GM12878 (cell line): ENCODE data around the gene GLIPR2. TPM values are rescaled to one million over a fixed set of nuclear protein-coding genes. Genes with fewer than 3 reads are reported as not detected.

Source experiments
- ATAC-seq: fragments of 200-7000 bp; cut with Tn5 transposase; 3 replicates; pipeline ENCODE4 v1.9.1; 2020; ENCODE audit warnings: mild to moderate bottlenecking, moderate library complexity
- BruUV-seq: library from RNA; stranded (reverse); fragments of 400-500 nt; replicated peaks from 2 replicates; lab custom pipeline; 2021; lab: Mats Ljungman, UMichigan
- CTCF ChIA-PET: fragments of 300-600 bp; sonication (Branson Sonifier 250); formaldehyde crosslinking; extraction: SDS; loops from one replicate; lab custom pipeline; 2021; ENCODE audit warnings: inconsistent platforms; lab: Yijun Ruan, JAX
- POLR2A ChIA-PET: fragments of 350-600 bp; formaldehyde crosslinking; extraction: SDS; loops from one replicate; lab custom pipeline; 2021; ENCODE audit warnings: inconsistent platforms; lab: Charles Lee
- RAD21 ChIA-PET: fragments of 300-600 bp; sonication (Branson Sonifier 250); formaldehyde crosslinking; loops from one replicate; lab custom pipeline; 2023; ENCODE audit warnings: antibody characterized with exemption; ENCODE audit not compliant: unreplicated experiment; lab: Charles Lee
- SMC1A ChIA-PET: fragments of 300-600 bp; sonication (Branson Sonifier 250); formaldehyde crosslinking; loops from one replicate; lab custom pipeline; 2023; ENCODE audit not compliant: unreplicated experiment, uncharacterized antibody; lab: Charles Lee
- DNase-seq: peaks from one replicate; pipeline ENCODE4 v3.0.0-alpha.2; 2011; ENCODE audit warnings: low read depth, low spot score
- FAIRE-seq: peaks from 3 replicates; lab custom pipeline; 2011; peaks lifted over from hg19 to GRCh38; lab: Jason Lieb, UNC
- H2AFZ ChIP-seq: 2 replicates; pipeline ENCODE4 v1.6.0; 2011; ENCODE audit warnings: low read depth, low read length, control low read depth; ENCODE audit not compliant: control insufficient read depth
- H3K27ac ChIP-seq: 2 replicates; pipeline ENCODE4 v1.5.1; 2011; ENCODE audit warnings: control low read depth; ENCODE audit not compliant: control insufficient read depth, insufficient read depth
- H3K27me3 ChIP-seq, 2 experiments: replicated peaks in 1 of 2; 2 replicates each; pipeline versions ENCODE4 v1.6.0 to v1.6.1; 2011; ENCODE audit warnings: low read length in 1 of 2; ENCODE audit not compliant: control insufficient read depth in 2 of 2, insufficient read depth in 2 of 2
- H3K36me3 ChIP-seq, 2 experiments: 2 replicates each; pipeline ENCODE4 v1.5.1; 2011; ENCODE audit warnings: low read length in 1 of 2; ENCODE audit not compliant: control insufficient read depth in 2 of 2, insufficient read depth in 2 of 2
- H3K4me1 ChIP-seq: 2 replicates; pipeline ENCODE4 v1.6.1; 2011; ENCODE audit warnings: mild to moderate bottlenecking, low read length, moderate library complexity, mixed read lengths; ENCODE audit not compliant: control insufficient read depth, insufficient read depth
- H3K4me2 ChIP-seq: 2 replicates; pipeline ENCODE4 v1.6.0; 2011; ENCODE audit warnings: control low read depth; ENCODE audit not compliant: control insufficient read depth, insufficient read depth
- H3K4me3 ChIP-seq: fragments of 200-600 bp; sonication (generic); 2 replicates; pipeline ENCODE4 v1.5.1; 2016
- H3K79me2 ChIP-seq: 2 replicates; pipeline ENCODE4 v1.6.0; 2011; ENCODE audit warnings: low read length; ENCODE audit not compliant: control insufficient read depth, insufficient read depth
- H3K9ac ChIP-seq: 2 replicates; pipeline ENCODE4 v1.8.0; 2011; ENCODE audit warnings: low read length, control low read depth, mixed read lengths; ENCODE audit not compliant: control insufficient read depth, insufficient read depth
- H3K9me3 ChIP-seq: replicated peaks from 3 replicates; pipeline ENCODE4 v1.5.1; 2011; ENCODE audit warnings: mild to moderate bottlenecking, low read length; ENCODE audit not compliant: control insufficient read depth, insufficient read depth
- H4K20me1 ChIP-seq: 2 replicates; pipeline ENCODE4 v1.6.0; 2011; ENCODE audit not compliant: control insufficient read depth, insufficient read depth
- GABPA ChIP-seq: IDR thresholded peaks from 2 replicates; pipeline ENCODE4 v1.6.1; 2014; ENCODE audit warnings: antibody characterized with exemption, low read depth, mild to moderate bottlenecking, inconsistent platforms
- GATAD2B ChIP-seq: fragments of 450-650 bp; conservative IDR thresholded peaks from 2 replicates; pipeline ENCODE4 v1.6.1; 2017; ENCODE audit warnings: low read depth, mild to moderate bottlenecking, moderate library complexity
- IKZF1 ChIP-seq: fragments of 450-650 bp; conservative IDR thresholded peaks from 2 replicates; pipeline ENCODE4 v1.6.1; 2017; ENCODE audit warnings: antibody characterized with exemption, mild to moderate bottlenecking
- KLF5 ChIP-seq: fragments of 450-650 bp; IDR thresholded peaks from 2 replicates; pipeline ENCODE4 v1.6.1; 2014; ENCODE audit warnings: mild to moderate bottlenecking; ENCODE audit not compliant: partially characterized antibody
- NFYA ChIP-seq: IDR thresholded peaks from 2 replicates; pipeline ENCODE4 v1.6.1; 2011; ENCODE audit warnings: low read depth, mild to moderate bottlenecking, low read length, improper control_type of control experiment, borderline replicate concordance
- NFYB ChIP-seq: IDR thresholded peaks from 2 replicates; pipeline ENCODE4 v1.6.1; 2011; ENCODE audit warnings: low read depth, mild to moderate bottlenecking, low read length, improper control_type of control experiment, moderate library complexity; ENCODE audit not compliant: insufficient read depth
- SMAD5 ChIP-seq: IDR thresholded peaks from 2 replicates; pipeline ENCODE4 v1.6.1; 2016; ENCODE audit warnings: antibody characterized with exemption, low read depth
- SMARCA5 ChIP-seq: fragments of 450-650 bp; IDR thresholded peaks from 2 replicates; pipeline ENCODE4 v1.6.1; 2017; ENCODE audit warnings: mild to moderate bottlenecking
- STAT1 ChIP-seq: fragments of 450-650 bp; conservative IDR thresholded peaks from 2 replicates; pipeline ENCODE4 v1.6.1; 2014; ENCODE audit warnings: antibody characterized with exemption, mild to moderate bottlenecking
- WRNIP1 ChIP-seq: IDR thresholded peaks from 2 replicates; pipeline ENCODE4 v1.6.1; 2011; ENCODE audit warnings: low read depth, low read length, improper control_type of control experiment, borderline replicate concordance
- ZZZ3 ChIP-seq: IDR thresholded peaks from 2 replicates; pipeline ENCODE4 v1.6.1; 2011; ENCODE audit warnings: low read depth; ENCODE audit not compliant: control insufficient read depth, insufficient read length
- WGBS: methylation state at CpG from one replicate; pipeline ENCODE4 v1.1.6; 2016; ENCODE audit warnings: low lambda C conversion rate; ENCODE audit not compliant: insufficient replicate concordance, insufficient coverage; ENCODE audit errors: missing lambda C conversion rate; 5-methylcytosine and 5-hydroxymethylcytosine counted together
- in situ Hi-C: fragments of 300-500 bp; cut with MboI; formaldehyde crosslinking; loops from 9 replicates; pipeline ENCODE4 v1.14.3; 2018; ENCODE audit warnings: mixed read lengths
- intact Hi-C: fragments of 100-400 bp; cut with micrococcal nuclease; formaldehyde crosslinking; loops from one replicate; pipeline ENCODE4 v1.14.2; 2022; ENCODE audit not compliant: unreplicated experiment
- polyA plus RNA-seq, 11 experiments: library from polyadenylated mRNA; depleted of rRNA in 4 of 11; unstranded in 6 of 11; stranded (reverse) in 5 of 11; fragments of >200 nt; fragmentation: Nextera tagmentation in 4 of 11; fragmentation: Illumina TruSeq in 1 of 11; extraction: Ambion mirVana in 4 of 11; extraction: Trizol in 1 of 11; gene quantifications; 1 replicate in 1 of 11; 2 replicates in 10 of 11; pipeline versions ENCODE4 v1.2.1 to v1.2.3, GENCODE V29; 2011 to 2016; ENCODE audit warnings: inconsistent platforms in 2 of 11, missing spikeins in 2 of 11, low read depth in 1 of 11
- total RNA-seq, 4 experiments: library from RNA; depleted of rRNA in 3 of 4; stranded (reverse); fragments of >200 nt in 3 of 4; fragmentation: Illumina TruSeq in 1 of 4; extraction: Trizol in 1 of 4; gene quantifications; 2 replicates each; pipeline versions ENCODE4 v1.2.1 to v1.2.3, GENCODE V29; 2013 to 2021
- TF ChIP-seq, protein P1 (sequence below): IDR thresholded peaks from 2 replicates; pipeline ENCODE4 v1.6.1; 2012; ENCODE audit warnings: low read depth, low read length, improper control_type of control experiment

GLIPR2 gene
- total and polyA plus RNA-seq, 10 of the 15 experiments (the other 5 are each of a cell fraction or from before 2014, with no cell fraction given), result 0.41 to 3.5 (median 2.2) TPM

DNA sequence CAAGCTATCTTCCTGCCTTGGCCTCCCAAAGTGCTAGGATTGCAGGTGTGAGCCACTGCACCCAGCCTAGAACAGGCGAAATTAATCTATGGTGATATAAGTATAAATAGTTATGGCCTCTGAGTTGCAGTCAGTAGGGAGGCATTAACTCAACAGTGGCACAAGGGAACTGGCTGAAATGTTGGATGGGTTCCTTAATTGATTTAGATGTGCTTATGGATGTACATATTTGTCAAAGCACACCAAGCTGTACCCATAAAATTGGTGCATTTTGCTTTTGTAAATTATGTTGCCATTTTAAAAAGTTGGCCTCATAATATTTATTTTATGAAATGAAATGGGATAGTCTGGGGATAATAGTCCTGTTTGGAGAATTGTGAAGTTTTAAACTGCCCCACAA, 36.8 kb upstream of the GLIPR2 start:
- BruUV-seq, result no TSS peak
- Histone ChIP-seq H4K20me1 (no peaks in the 10 kb centered on the region), H3K9me3 (no peaks in the 10 kb centered on the region), H3K79me2 (no peaks in the 10 kb centered on the region), H3K4me3 (no peak overlapping the region), H2AFZ (no peak overlapping the region), H3K27ac (no peak overlapping the region), H3K4me1 (no peaks in the 10 kb centered on the region), H3K27me3 (no peaks in the 10 kb centered on the region; a peak in 1 of 4 replicates), H3K4me2 (no peak overlapping the region), H3K9ac (no peak overlapping the region), H3K36me3 (no peaks in the 10 kb centered on the region)
- 0% methylated on average over 1 of the region's 1 CpG for WGBS
- POLR2A ChIA-PET, result no interaction called here
- no peak for DNase-seq
- CTCF ChIA-PET, result interaction anchor here (1.3 to 8.4 kb wide), 8 partner anchors 16 to 630 kb away, joined by 3 to 258 read pairs (median 7); partner anchors contain the start of genes CCIN and CLTA
- FAIRE-seq, result no peak
- SMC1A ChIA-PET, result interaction anchor here (0.6 to 7.4 kb wide), 3 partner anchors 62 to 92 kb away, joined by 3 to 134 read pairs (median 3); partner anchors contain the start of gene CCIN
- in situ Hi-C loops, result loop anchor here (5.0 kb wide), 1 partner anchor 68 kb away; the partner anchor contains the start of gene CCIN
- intact Hi-C loops, result loop anchor here (5.0 kb wide), 1 partner anchor 228 kb away; no protein-coding TSS in a partner anchor
- no peak for ATAC-seq
- RAD21 ChIA-PET, result interaction anchor here (7.7 kb wide), 1 partner anchor 66 kb away, joined by 105 read pairs; the partner anchor contains the start of gene CCIN
- TF ChIP-seq WRNIP1, result no peak
- TF ChIP-seq STAT1, result no peak
- TF ChIP-seq, protein P1, sequence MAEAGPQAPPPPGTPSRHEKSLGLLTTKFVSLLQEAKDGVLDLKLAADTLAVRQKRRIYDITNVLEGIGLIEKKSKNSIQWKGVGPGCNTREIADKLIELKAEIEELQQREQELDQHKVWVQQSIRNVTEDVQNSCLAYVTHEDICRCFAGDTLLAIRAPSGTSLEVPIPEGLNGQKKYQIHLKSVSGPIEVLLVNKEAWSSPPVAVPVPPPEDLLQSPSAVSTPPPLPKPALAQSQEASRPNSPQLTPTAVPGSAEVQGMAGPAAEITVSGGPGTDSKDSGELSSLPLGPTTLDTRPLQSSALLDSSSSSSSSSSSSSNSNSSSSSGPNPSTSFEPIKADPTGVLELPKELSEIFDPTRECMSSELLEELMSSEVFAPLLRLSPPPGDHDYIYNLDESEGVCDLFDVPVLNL, result no peak
- TF ChIP-seq KLF5, result no peak
- TF ChIP-seq, all 136 proteins: peak for 0

DNA sequence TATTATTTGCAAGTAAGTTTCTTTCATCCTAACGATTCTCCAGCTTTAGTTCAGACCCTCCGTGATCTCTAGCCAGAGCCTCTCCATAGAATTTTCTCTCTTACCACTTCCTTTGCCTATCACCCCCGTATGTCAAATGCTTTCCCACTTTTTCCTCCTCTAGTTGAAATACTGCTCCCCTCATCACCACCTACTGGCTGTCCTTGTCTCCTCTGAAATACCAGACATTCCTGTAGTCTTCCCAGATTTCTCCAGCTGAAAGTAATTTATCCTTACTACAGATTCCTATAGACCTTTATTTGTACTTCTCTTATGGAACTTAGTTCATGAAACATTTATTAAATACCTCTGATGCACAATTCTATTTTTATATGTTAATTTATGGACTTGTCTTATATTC, 36.0 kb upstream of the GLIPR2 start:
- ChIA-PET POLR2A (interaction anchor here (0.6 kb wide), 1 partner anchor 632 kb away, joined by 3 read pairs; no protein-coding TSS in a partner anchor), SMC1A (interaction anchor here (1.2 to 7.4 kb wide), 3 partner anchors 14 to 93 kb away, joined by 3 to 134 read pairs (median 4); partner anchors contain the start of gene CCIN), CTCF (interaction anchor here (1.2 to 8.4 kb wide), 10 partner anchors 8 to 629 kb away, joined by 3 to 258 read pairs (median 7); partner anchors contain the start of genes CCIN and CLTA), RAD21 (interaction anchor here (1.5 to 7.7 kb wide), 2 partner anchors 65 to 90 kb away, joined by 3 to 105 read pairs; partner anchors contain the start of genes CCIN and CLTA)
- no TSS peak for BruUV-seq
- Histone ChIP-seq H2AFZ (no peak overlapping the region), H3K27me3 (no peaks in the 10 kb centered on the region; a peak in 1 of 4 replicates), H3K9ac (no peak overlapping the region), H3K36me3 (no peaks in the 10 kb centered on the region), H3K4me1 (no peaks in the 10 kb centered on the region), H3K79me2 (no peaks in the 10 kb centered on the region), H3K9me3 (no peaks in the 10 kb centered on the region), H3K4me2 (no peak overlapping the region), H3K4me3 (no peak overlapping the region), H3K27ac (no peak overlapping the region), H4K20me1 (no peaks in the 10 kb centered on the region)
- 62% methylated on average over 3 of the region's 3 CpGs for WGBS
- DNase-seq (no peak), FAIRE-seq (no peak), ATAC-seq (no peak)
- in situ Hi-C loops (loop anchor here (5.0 kb wide), 1 partner anchor 67 kb away; the partner anchor contains the start of gene CCIN), intact Hi-C loops (loop anchor here (5.0 kb wide), 1 partner anchor 227 kb away; no protein-coding TSS in a partner anchor)
- TF ChIP-seq GATAD2B, result no peak
- no peak for TF ChIP-seq NFYB
- no peak for TF ChIP-seq SMAD5
- TF ChIP-seq NFYA, result no peak
- TF ChIP-seq ZZZ3, result no peak
- TF ChIP-seq IKZF1, result no peak
- no peak for TF ChIP-seq GABPA
- TF ChIP-seq SMARCA5, result no peak
